ENCODE results near the gene P2RY6. TPM values are rescaled to one million over a fixed set of nuclear protein-coding genes. Genes with fewer than 3 reads are reported as not detected.

Gene P2RY6, protein sequence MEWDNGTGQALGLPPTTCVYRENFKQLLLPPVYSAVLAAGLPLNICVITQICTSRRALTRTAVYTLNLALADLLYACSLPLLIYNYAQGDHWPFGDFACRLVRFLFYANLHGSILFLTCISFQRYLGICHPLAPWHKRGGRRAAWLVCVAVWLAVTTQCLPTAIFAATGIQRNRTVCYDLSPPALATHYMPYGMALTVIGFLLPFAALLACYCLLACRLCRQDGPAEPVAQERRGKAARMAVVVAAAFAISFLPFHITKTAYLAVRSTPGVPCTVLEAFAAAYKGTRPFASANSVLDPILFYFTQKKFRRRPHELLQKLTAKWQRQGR
- polyA plus RNA-seq (2013, experiment 1 of 2), result 0.14 TPM
- 0.17 TPM for polyA plus RNA-seq (2013, experiment 2 of 2)

DNA sequence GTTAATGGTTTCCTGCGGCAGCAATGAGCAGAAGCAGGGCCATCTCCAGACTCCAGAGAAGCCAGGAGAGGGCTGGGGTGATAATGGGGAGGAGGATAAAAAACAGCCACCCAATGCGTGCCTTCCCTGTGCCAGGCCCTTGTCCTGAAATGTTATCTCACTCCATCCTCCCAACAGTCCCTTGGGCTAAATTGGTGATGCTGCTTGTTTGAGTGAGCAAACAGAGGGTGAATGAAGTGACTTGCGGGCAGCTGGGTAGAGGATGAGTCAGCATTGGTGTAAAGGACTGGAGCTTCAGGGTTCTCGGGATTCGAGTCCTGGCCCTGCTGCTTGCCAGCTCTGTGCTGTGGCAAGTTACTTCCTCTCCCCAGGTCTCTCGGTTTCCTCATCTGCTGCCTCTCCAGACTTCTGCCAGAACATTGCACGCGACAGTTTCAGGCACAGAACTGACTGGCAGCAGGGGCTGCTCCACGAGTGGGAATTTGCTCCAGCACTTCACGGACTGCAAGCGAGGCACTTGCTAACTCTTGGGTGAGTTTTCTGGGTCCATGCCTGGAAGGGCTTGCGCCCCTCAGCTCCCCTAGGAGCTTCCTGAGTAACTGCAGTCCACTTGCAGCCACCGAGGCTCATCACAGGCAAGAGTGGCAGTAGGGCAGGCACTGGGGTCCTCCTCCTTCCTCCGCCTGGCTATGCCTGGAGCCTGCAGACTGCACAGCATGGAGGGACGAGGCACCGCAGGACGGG lies at the start of gene P2RY6:
Gene P2RY6, plus strand, starts transcription at position 403 of the 744 bp plus-strand sequence. CDS start 24,181 bp downstream, outside the sequence.
- no peaks in the 10 kb centered on the region for H3K79me1 ChIP-seq (ENCODE audit: low read depth, low read length)
- no peak within 1 kb of the TSS for H4K8ac ChIP-seq (ENCODE audit: low read depth, low read length)
- H2BK12ac ChIP-seq (ENCODE audit: low read length), result no peak within 1 kb of the TSS
- H2AFZ ChIP-seq (ENCODE audit: low read length), result peak within 1 kb of the TSS; percentile 42
- no peaks in the 10 kb centered on the region for H3K36me3 ChIP-seq (replicated peaks in 1 of 2; ENCODE audit: control insufficient read depth in 2 of 2, insufficient read depth in 2 of 2, low read length in 2 of 2)
- no peak within 1 kb of the TSS for H3K14ac ChIP-seq (ENCODE audit: low read length)
- no peak within 1 kb of the TSS for H3K4ac ChIP-seq (ENCODE audit: low read length)
- no peak within 1 kb of the TSS for H3K4me2 ChIP-seq (ENCODE audit: insufficient read depth, low read length, poor library complexity, severe bottlenecking)
- H3K27ac ChIP-seq (replicated peaks; ENCODE audit: low read length), result no peak within 1 kb of the TSS
- no peak within 1 kb of the TSS for H4K91ac ChIP-seq (ENCODE audit: low read depth, low read length, poor library complexity)
- H3K27me3 ChIP-seq (ENCODE audit: control insufficient read depth in 3 of 3, insufficient read depth in 3 of 3, low read depth in 1 of 3, low read length in 3 of 3), result peaks cover 0 to 36% (median 0%) of the 10 kb centered on the region in 3 experiments
- H3K18ac ChIP-seq (ENCODE audit: low read length), result peak within 1 kb of the TSS; percentile 87
- no peak within 1 kb of the TSS for H3K4me3 ChIP-seq (ENCODE audit: low read length in 2 of 2)
- no CpG with 5 or more reads among the region's 17 CpGs for WGBS, 2 donors (ENCODE audit: extremely low coverage in 2 of 2, insufficient read length in 2 of 2, insufficient replicate concordance in 1 of 2)
- H3K4me1 ChIP-seq (ENCODE audit: control insufficient read depth in 2 of 2, insufficient read depth in 1 of 2, low read depth in 1 of 2, low read length in 2 of 2), result peaks cover 6 to 7% of the 10 kb centered on the region in 2 donors
- peak within 1 kb of the TSS; percentile 22 for H3K23ac ChIP-seq (ENCODE audit: low read depth, low read length, poor library complexity)
- DNase-seq (ENCODE audit: low spot score), result no peak
- no peak within 1 kb of the TSS for H3K9ac ChIP-seq (ENCODE audit: low read depth, low read length, poor library complexity)
- H2BK15ac ChIP-seq (ENCODE audit: low read length), result peak within 1 kb of the TSS; percentile 61
- no peak within 1 kb of the TSS for H2BK5ac ChIP-seq (ENCODE audit: low read length)
- H2AK5ac ChIP-seq (ENCODE audit: low read depth, low read length), result peak within 1 kb of the TSS; percentile 43
- H2BK120ac ChIP-seq (ENCODE audit: low read depth, low read length), result no peak within 1 kb of the TSS
- H3K9me3 ChIP-seq (replicated peaks in 1 of 2; ENCODE audit: control insufficient read depth in 2 of 2, insufficient read depth in 1 of 2, low read depth in 1 of 2, low read length in 2 of 2), result no peaks in the 10 kb centered on the region

DNA sequence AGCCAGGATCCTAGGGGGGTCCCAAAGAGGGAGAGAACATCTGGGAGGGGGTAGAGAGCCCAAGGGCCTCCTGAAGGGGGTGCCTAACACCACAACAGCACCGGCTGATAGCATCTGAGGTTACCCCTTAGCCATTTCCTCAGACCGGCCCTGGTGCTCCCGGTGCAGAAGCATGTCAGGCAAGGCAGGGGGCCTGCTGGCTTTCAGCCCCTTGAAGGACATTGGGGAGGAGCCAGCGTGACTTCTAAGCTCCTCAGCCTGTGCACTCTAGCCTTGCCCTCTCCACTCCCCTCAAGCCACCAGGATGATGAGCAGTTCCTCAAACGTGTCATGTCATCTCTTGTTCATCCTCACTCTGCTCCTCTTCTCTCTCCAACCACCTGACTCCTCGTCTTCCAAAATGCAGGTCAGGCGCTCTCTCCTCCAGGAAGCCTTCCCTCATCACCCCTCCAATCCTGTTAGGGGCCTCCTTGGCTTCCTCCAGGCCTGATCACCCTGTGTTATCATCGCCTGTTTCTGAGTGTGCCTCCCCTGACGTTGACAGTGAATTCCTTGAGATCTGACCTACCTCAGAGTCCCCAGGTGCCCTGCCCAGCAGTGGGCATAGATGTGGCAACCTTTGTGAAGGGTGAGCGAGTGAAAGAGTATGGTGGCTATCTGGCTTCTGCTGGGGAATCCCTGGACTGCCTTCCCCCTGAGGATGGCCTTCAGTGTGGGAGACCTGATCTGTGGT lies 48.0 kb upstream of the P2RY6 start:
- no peak overlapping the region for H2BK5ac ChIP-seq (ENCODE audit: low read length)
- no peak overlapping the region for H2AFZ ChIP-seq (ENCODE audit: low read length)
- H3K23ac ChIP-seq (ENCODE audit: low read depth, low read length, poor library complexity), result no peak overlapping the region
- H3K9me3 ChIP-seq (replicated peaks in 1 of 2; ENCODE audit: control insufficient read depth in 2 of 2, insufficient read depth in 1 of 2, low read depth in 1 of 2, low read length in 2 of 2), result no peaks in the 10 kb centered on the region
- H3K4ac ChIP-seq (ENCODE audit: low read length), result no peak overlapping the region
- peak overlapping the region; percentile 36 for H2AK5ac ChIP-seq (ENCODE audit: low read depth, low read length)
- no peak overlapping the region for H3K4me2 ChIP-seq (ENCODE audit: insufficient read depth, low read length, poor library complexity, severe bottlenecking)
- no peak for DNase-seq (ENCODE audit: low spot score)
- H3K36me3 ChIP-seq (replicated peaks in 1 of 2; ENCODE audit: control insufficient read depth in 2 of 2, insufficient read depth in 2 of 2, low read length in 2 of 2), result no peaks in the 10 kb centered on the region
- H3K14ac ChIP-seq (ENCODE audit: low read length), result no peak overlapping the region
- H2BK15ac ChIP-seq (ENCODE audit: low read length), result no peak overlapping the region
- H3K79me1 ChIP-seq (ENCODE audit: low read depth, low read length), result no peaks in the 10 kb centered on the region
- H3K4me3 ChIP-seq (ENCODE audit: low read length in 2 of 2), result no peak overlapping the region
- H2BK120ac ChIP-seq (ENCODE audit: low read depth, low read length), result no peak overlapping the region
- no peak overlapping the region for H2BK12ac ChIP-seq (ENCODE audit: low read length)
- no peak overlapping the region for H4K8ac ChIP-seq (ENCODE audit: low read depth, low read length)
- no CpG with 5 or more reads among the region's 10 CpGs for WGBS, 2 donors (ENCODE audit: extremely low coverage in 2 of 2, insufficient read length in 2 of 2, insufficient replicate concordance in 1 of 2)
- H3K27ac ChIP-seq (replicated peaks; ENCODE audit: low read length), result no peak overlapping the region
- no peak overlapping the region for H4K91ac ChIP-seq (ENCODE audit: low read depth, low read length, poor library complexity)
- H3K4me1 ChIP-seq (ENCODE audit: control insufficient read depth in 2 of 2, insufficient read depth in 1 of 2, low read depth in 1 of 2, low read length in 2 of 2), result peaks cover 0 to 2% of the 10 kb centered on the region in 2 donors
- H3K9ac ChIP-seq (ENCODE audit: low read depth, low read length, poor library complexity), result no peak overlapping the region
- no peak overlapping the region for H3K18ac ChIP-seq (ENCODE audit: low read length)
- H3K27me3 ChIP-seq (ENCODE audit: control insufficient read depth in 3 of 3, insufficient read depth in 3 of 3, low read depth in 1 of 3, low read length in 3 of 3), result peaks cover 0 to 86% (median 7%) of the 10 kb centered on the region in 3 experiments

DNA sequence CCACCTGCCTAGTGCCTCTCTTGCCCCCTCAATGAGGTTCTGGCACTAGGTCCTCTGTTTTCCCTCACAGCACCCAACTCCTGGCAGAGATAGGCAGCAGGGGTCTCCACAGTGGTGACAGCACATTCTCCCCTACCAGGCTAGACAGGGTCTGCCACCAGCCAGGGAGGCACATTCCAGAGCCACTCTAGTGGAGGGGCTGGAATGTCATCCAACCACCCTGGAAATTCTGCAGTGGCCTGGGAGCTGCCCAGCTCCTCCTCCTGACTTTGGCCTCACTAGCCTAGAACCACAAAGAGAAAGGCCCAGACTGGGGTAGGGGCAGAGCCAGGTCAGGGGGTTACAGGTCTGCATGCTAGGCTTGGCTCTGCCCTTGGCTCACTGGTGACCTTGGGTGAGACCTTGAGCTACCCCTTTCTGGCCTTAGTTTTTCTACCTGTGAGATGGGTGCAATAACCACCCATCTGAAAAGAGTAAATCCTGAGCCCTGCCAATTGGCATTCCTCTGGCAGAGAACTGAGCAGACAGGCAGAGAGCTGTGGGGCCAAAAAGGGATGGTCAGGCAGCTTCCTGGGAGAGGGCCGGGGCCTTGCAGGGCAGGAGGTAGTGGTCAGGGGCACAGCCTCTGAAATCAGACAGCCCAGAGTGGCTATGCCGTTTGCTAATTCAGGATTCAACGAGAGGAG lies 47.0 kb upstream of the P2RY6 start:
- Histone ChIP-seq H3K4me1 (ENCODE audit: control insufficient read depth in 2 of 2, insufficient read depth in 1 of 2, low read depth in 1 of 2, low read length in 2 of 2) (peaks cover 0 to 7% of the 10 kb centered on the region in 2 donors), H2BK5ac (ENCODE audit: low read length) (no peak overlapping the region), H3K9ac (ENCODE audit: low read depth, low read length, poor library complexity) (no peak overlapping the region), H2AK5ac (ENCODE audit: low read depth, low read length) (no peak overlapping the region), H2BK15ac (ENCODE audit: low read length) (no peak overlapping the region), H3K27ac (replicated peaks; ENCODE audit: low read length) (no peak overlapping the region), H3K36me3 (replicated peaks in 1 of 2; ENCODE audit: control insufficient read depth in 2 of 2, insufficient read depth in 2 of 2, low read length in 2 of 2) (no peaks in the 10 kb centered on the region), H2BK120ac (ENCODE audit: low read depth, low read length) (no peak overlapping the region), H2AFZ (ENCODE audit: low read length) (no peak overlapping the region), H3K23ac (ENCODE audit: low read depth, low read length, poor library complexity) (no peak overlapping the region), H2BK12ac (ENCODE audit: low read length) (no peak overlapping the region), H3K27me3 (ENCODE audit: control insufficient read depth in 3 of 3, insufficient read depth in 3 of 3, low read depth in 1 of 3, low read length in 3 of 3) (peaks cover 0 to 83% (median 0%) of the 10 kb centered on the region in 3 experiments), H3K18ac (ENCODE audit: low read length) (no peak overlapping the region), H3K79me1 (ENCODE audit: low read depth, low read length) (no peaks in the 10 kb centered on the region), H3K4me2 (ENCODE audit: insufficient read depth, low read length, poor library complexity, severe bottlenecking) (no peak overlapping the region), H3K4me3 (ENCODE audit: low read length in 2 of 2) (no peak overlapping the region), H4K91ac (ENCODE audit: low read depth, low read length, poor library complexity) (no peak overlapping the region), H3K4ac (ENCODE audit: low read length) (no peak overlapping the region), H4K8ac (ENCODE audit: low read depth, low read length) (no peak overlapping the region), H3K14ac (ENCODE audit: low read length) (no peak overlapping the region), H3K9me3 (replicated peaks in 1 of 2; ENCODE audit: control insufficient read depth in 2 of 2, insufficient read depth in 1 of 2, low read depth in 1 of 2, low read length in 2 of 2) (no peaks in the 10 kb centered on the region)
- no peak for DNase-seq (ENCODE audit: low spot score)
- WGBS, 2 donors (ENCODE audit: extremely low coverage in 2 of 2, insufficient read length in 2 of 2, insufficient replicate concordance in 1 of 2), result no CpG with 5 or more reads among the region's 3 CpGs

Measured in neuronal stem cell (in vitro differentiated cells).